HepG2 (cell line): ENCODE measurements around the gene DOK5.

Experiments
- HNRNPLL ChIP-seq: fragments of 200-400 bp; formaldehyde crosslinking; IDR thresholded peaks from 2 replicates; pipeline ENCODE4 v1.6.1; 2017; ENCODE audit warnings: mild to moderate bottlenecking, low read depth, low read length; ENCODE audit not compliant: poor library complexity, severe bottlenecking
- POLR2AphosphoS5 ChIP-seq: IDR thresholded peaks from 2 replicates; pipeline ENCODE4 v1.6.1; 2012; ENCODE audit warnings: low read depth, low read length
- SMAD1 ChIP-seq: sonication (generic); formaldehyde crosslinking; IDR thresholded peaks from 2 replicates; pipeline ENCODE4 v1.4.0; 2020; ENCODE audit warnings: missing genetic modification reagents, low read depth, mild to moderate bottlenecking, borderline replicate concordance
- TAF1 ChIP-seq: sonication (generic); formaldehyde crosslinking; IDR thresholded peaks from 2 replicates; pipeline ENCODE4 v1.4.0; 2020; ENCODE audit warnings: missing genetic modification reagents
- ZFP36 ChIP-seq: fragments of 150-350 bp; IDR thresholded peaks from 2 replicates; pipeline ENCODE4 v1.6.1; 2018; ENCODE audit warnings: borderline replicate concordance, low read length, low read depth; ENCODE audit not compliant: partially characterized antibody
- TF ChIP-seq, protein P1 (sequence below): sonication (generic); formaldehyde crosslinking; IDR thresholded peaks from 2 replicates; pipeline ENCODE4 v1.5.0; 2020; ENCODE audit warnings: mild to moderate bottlenecking, missing genetic modification reagents, moderate library complexity
- TF ChIP-seq, protein P2 (sequence below): sonication (generic); formaldehyde crosslinking; IDR thresholded peaks from 2 replicates; pipeline ENCODE4 v1.4.0; 2020; ENCODE audit warnings: missing genetic modification reagents

DNA sequence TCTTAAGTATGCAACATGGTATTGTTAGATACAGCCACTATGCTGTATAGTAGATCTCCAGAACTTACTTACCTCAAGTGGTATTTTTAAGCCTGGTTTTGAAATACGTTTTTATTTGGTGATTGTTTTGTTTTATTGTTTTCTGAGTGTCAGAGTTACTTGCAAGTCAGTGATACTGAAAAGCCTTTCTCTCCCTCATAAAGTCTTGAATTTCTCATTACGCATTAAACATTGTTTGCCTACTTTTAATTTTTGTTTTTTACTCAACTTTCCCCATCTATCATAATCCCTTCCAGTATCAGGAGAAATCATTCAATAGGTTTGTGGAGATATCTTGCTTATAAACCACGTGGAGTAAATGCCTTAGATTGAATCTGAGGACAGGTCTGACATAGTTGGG, 214.9 kb downstream of the DOK5 start:
- no peak for TF ChIP-seq TAF1 (CRISPR knock-in tag)
- TF ChIP-seq, protein P1, sequence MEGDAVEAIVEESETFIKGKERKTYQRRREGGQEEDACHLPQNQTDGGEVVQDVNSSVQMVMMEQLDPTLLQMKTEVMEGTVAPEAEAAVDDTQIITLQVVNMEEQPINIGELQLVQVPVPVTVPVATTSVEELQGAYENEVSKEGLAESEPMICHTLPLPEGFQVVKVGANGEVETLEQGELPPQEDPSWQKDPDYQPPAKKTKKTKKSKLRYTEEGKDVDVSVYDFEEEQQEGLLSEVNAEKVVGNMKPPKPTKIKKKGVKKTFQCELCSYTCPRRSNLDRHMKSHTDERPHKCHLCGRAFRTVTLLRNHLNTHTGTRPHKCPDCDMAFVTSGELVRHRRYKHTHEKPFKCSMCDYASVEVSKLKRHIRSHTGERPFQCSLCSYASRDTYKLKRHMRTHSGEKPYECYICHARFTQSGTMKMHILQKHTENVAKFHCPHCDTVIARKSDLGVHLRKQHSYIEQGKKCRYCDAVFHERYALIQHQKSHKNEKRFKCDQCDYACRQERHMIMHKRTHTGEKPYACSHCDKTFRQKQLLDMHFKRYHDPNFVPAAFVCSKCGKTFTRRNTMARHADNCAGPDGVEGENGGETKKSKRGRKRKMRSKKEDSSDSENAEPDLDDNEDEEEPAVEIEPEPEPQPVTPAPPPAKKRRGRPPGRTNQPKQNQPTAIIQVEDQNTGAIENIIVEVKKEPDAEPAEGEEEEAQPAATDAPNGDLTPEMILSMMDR, result no peak
- TF ChIP-seq, protein P2, sequence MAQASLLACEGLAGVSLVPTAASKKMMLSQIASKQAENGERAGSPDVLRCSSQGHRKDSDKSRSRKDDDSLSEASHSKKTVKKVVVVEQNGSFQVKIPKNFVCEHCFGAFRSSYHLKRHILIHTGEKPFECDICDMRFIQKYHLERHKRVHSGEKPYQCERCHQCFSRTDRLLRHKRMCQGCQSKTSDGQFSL (CRISPR knock-in tag), result no peak
- TF ChIP-seq POLR2AphosphoS5, result no peak
- TF ChIP-seq ZFP36, result no peak
- no peak for TF ChIP-seq HNRNPLL
- no peak for TF ChIP-seq SMAD1 (CRISPR knock-in tag)
